HUDEP-2 (cell line): ENCODE measurements around the gene ANO1.

Experiments
- DNase-seq, 76 experiments: peaks; one replicate each; lab custom pipeline; 2025; ENCODE audit not compliant: unreplicated experiment in 76 of 76; lab: John Stamatoyannopoulos, UW

The ANO1 gene

DNA sequence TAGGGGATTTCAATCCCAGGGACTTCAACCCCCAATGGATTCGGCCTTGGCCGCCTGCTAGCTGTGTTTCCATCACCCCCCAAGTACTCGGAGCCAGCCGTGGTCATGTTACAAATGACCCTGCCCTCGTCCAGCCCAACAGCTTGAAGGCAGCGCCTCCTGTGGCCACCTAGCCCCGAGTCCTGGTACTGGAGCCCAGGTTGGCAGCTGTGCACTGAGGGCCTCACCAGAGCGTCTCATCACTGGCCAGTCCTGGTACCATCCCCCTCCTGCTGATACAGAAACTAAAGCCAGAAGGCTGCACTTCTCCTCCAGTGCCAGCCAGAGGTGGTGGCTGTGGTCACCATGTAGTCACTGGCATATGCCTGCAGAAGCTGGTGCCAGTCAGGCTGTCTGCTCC, 80.1 kb downstream of the ANO1 start:
- peak in 32 of 76 experiments; percentile 1 to 49 (median 14) for DNase-seq

DNA sequence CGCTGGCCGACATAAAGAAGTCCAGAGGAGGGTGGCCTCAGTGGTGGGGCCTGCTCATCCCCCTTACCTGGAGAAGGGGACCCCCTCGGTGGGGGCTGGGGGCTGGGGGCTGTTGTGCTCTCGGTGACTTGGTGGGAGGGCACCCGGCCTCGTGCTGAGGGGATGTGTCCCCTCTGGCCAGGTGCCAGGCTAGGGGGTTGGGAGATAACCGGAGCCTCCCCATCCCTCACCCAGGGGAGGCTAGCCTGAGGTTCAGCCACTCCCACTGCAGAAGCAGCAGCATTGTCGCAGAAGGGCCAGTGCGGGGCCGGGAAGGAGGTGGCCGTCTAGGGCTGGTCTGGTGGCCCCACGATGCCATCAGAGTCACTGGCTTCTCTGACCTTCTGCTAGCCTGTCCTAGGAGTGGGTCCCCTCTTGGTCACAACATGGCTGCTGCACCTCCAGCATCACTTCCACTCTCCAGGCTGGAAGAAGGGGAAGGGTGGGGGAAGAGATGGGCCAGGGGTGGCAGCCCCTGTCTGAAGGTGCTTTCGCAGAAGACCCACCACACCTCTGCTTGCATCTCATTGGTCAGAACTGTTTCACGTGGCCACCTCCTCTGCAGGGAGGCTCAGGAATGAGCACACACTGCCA, 80.8 kb downstream of the ANO1 start:
- no peak for DNase-seq

DNA sequence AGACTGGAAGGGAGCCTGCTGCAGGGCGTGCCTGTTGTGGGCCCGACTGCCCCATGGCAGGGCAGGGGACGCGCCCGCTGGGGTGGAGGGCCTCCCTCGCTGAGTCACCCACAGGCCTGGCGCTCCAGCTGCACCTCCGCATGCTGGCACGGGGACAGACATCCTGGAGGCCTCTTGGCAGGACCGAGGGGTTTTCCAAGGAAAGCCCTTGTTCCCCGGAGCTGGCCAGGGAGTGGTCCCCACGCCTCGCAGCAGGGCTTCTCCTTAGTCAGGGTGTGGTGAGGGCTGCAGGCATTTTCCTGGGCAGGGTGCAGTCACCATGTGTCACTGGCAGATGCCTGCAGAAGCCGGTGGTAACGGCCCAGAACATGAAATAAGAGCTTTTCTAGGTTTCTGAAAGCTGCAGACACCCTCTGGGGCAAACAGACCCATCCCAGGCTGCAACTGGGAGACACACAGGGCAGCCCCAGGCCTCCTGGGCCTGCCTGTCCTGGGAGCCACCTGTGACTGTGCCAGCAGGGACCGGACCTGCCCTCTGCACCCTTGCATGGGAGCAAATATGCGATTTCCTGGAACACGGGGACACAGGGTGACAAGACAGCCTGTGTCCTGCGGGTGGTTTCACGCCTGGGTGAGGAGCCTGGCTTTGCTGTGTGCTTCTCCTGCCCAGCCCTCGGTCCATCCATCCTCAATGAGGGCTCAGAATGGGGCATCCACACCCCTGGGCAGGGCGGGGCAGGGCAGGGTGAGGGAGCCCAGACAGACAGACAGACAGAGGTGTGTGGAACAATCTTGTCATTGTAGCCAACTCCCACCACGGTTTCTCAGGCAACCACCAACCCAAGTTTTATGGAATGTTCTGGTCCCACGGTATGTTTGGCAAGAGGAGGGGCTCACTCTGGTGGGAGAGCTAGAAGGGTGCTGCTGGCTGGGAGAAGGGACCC, 81.8 kb downstream of the ANO1 start:
- DNase-seq = peak in 28 of 76 experiments; percentile 3 to 44 (median 16)

DNA sequence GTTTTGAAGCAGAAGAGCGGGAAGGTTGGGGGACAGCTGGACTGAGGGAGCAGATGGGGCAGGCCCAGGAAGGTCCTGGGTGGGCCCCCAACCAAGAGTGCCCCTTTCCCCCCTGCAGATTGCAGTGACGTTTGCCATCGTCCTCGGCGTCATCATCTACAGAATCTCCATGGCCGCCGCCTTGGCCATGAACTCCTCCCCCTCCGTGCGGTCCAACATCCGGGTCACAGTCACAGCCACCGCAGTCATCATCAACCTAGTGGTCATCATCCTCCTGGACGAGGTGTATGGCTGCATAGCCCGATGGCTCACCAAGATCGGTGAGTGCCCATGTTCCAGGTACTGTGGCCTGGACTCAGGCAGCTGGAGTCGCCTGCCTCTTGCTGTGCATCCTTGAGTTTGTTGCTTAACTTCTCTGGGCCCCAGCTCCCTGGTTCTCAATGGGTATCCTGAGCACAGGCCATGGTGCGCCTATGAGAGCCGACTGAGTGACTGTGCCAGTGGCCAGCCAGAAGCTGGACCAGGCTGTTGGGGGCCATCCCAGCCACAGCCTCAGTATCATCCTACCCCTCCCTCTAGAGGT, 83.0 kb downstream of the ANO1 start:
- DNase-seq = no peak

DNA sequence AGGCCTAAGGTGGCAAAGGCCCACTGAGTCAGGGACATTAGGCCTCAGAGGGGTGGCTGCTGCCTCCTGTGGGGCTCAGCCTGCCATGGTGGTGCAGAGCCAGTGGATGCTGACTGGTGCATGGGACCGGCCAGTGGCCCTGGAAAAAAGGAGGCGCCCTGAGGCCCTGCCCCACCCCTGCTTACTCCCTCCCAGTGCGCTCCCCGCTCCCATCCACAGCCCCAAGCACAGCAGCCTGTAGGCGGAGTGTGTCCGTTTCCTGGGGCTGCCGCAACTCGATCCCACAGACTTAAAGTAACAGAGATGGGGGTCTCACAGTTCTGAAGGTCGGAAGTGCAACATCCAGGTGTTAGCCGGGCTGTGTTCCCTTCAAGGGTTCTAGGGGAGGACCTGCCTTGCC, 86.6 kb downstream of the ANO1 start:
- no peak for DNase-seq

DNA sequence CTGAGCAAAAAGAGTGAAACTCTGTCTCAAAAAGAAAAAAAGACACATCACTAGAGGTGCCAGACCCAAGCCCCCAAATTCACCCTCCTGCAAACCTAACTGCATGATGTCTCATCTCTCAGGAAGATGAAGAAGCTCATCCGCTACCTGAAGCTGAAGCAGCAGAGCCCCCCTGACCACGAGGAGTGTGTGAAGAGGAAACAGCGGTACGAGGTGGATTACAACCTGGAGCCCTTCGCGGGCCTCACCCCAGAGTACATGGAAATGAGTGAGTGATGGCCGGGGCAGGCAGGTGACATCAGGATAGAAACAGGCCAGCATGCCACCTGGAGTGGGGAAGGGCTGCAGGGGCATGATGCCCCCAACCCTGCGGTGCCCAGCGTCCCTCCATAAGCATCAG, 89.0 kb downstream of the ANO1 start:
- DNase-seq = no peak

DNA sequence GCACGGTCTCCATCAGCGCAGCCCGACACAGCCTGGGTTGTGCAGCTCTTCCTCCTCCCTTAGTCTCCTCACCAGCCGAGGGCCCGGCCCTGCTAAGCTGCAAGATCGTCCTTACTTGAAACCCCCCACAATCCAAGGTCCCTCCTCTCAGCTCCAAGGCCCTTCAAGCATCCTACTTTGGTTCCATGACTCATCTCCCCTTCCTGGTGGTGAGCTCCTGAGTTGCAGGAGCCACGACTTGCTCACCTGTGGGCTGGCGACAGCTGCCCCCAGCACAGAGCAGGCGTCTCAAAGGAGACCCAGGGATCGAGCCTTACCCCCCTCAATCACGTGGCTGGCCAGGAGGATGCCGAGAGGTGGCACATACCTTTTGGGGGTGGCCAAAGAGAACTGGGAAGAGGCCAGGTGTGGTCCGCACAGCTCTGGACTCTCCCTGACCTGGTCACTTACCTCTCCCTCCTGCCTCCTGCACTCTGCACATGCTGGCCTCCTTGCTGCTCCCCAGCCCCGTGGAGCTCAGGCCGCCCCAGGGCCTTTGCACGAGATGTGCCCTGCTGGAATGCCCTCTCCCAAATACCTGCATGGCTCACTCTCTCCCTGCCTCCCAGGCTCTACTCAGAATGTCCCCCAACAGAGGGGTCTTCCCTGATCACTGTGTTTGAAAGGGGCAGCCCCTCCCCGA, 89.7 kb downstream of the ANO1 start:
- no peak for DNase-seq

DNA sequence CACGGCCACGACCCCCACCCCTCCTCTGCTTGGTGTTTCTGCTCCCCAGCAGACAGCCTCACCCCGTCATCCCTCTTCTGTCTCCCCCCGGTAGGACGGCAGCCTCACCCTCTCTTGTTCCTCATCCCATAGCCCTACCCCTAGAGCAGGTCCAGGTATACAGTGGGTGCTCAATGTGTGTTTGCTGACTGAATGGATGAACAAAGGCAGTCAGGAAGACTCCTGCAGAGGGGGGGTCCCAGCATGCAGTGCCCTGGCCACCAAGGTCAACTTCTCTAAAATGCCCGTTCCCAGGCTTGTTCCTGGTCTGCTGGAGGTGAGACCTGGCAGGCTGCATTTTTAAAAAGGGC, 90.3 kb downstream of the ANO1 start:
- no peak for DNase-seq

DNA sequence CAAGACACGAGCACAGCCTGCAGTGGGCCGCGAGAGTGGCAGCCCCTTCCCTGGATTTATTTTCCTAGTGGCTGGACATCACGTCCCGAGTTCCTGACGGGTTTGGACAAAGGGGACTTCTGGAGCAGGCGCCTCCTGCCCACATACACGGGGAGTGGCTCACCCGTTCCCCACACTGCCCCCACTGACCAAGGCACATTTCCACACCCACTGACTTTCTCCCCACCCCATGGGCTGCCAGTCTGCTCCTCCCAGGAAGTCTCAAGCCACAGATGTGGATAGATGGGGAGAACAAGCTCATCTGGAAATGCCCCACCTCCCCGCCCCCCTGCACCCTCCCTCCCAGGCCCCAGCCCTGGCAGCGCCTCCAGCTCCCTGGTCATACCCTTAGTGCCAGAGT, 91.0 kb downstream of the ANO1 start:
- no peak for DNase-seq

DNA sequence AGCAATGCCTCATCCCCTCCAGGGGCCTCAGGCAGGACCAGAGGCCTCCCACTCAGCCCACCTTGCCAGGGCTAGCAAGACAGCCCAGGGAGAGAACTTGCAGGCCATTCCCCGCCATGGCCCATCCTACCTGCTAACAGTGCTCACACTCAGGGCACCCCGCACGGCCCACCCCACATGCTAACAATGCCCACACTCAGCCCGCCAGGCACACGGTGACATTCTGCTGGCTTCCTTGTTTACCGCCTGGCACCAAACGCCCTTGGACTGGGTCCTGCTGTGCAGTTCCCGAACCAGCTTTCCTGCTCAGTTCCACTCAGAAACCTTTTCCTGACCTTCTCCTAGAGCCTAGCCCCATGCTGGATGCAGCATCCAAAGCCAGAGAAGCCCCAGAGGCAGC, 91.5 kb downstream of the ANO1 start:
- no peak for DNase-seq

DNA sequence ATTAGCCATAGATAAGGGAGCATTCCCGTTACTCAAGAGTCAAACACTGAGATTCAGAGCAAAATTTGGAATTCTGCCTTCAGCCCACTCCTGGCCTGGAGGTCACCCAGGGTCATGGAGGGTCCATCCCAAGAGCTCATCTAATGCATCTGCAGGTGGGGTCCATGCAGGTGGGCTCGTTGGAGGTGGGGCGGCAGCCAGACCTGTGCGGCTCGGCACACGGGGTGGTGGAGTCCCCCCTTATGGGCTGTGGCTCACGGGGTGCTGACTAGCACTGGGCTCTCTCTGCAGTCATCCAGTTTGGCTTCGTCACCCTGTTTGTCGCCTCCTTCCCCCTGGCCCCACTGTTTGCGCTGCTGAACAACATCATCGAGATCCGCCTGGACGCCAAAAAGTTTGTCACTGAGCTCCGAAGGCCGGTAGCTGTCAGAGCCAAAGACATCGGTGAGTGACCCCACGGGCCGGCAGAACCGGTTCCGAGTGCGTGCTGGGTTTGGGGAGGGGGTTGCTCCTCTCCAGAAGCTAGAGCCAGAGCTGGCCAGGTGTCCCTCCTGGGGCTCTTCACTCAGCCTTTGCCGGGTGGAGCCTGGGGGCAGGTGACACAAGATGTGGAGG, 92.6 kb downstream of the ANO1 start:
- DNase-seq = no peak

DNA sequence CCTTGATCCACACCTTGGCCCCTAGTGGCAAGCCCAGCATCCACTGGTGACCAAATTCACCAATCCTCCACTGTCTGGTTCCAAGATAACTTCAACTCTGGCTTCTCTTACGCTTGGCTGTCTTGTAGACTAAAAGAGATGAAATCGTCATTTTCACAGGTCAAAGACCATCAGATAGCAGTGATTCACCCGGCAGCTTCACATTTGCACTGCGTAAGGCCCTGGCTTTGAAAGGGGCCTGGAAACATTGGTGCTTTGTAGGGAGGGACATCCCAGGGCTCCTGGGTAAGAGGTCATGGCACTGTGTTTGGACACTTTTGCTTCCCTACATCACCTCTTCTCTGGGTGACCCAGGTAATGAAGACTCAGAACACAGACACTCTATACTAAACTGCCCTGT, 94.9 kb downstream of the ANO1 start:
- no peak for DNase-seq

DNA sequence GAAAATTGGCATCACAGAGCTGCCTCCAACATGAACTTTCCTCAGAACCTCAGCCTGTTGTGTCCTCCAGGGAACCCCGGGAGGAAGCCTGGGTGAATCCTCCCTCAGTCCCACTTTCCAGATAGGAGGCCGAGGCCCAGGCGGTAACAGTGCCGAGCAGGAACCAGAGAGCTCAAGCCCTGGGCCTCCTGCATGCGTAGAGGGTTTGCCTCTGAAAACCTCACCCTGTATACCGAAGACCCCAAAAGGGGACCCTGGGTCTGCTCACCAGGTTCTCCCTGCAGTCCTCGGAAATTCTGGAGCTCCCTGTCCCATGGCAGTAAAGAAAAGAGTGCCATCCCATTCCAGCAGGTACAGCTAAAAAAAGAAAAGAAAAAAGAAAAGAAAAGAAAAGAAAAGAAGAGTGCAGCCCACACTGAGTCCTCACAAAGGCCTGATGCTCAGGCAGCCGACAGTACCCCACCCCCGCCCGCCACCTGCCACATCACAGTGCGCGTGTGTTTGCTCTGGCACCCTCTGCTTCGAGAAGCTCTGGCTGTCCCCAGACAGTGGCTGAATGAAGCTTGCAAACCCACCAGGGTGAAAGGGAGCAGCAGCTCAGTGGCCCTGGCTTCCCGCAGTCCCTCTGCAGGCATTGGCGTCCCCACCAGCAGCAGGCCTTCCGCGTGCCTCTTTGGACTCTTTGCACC, 96.6 kb downstream of the ANO1 start:
- no peak for DNase-seq

DNA sequence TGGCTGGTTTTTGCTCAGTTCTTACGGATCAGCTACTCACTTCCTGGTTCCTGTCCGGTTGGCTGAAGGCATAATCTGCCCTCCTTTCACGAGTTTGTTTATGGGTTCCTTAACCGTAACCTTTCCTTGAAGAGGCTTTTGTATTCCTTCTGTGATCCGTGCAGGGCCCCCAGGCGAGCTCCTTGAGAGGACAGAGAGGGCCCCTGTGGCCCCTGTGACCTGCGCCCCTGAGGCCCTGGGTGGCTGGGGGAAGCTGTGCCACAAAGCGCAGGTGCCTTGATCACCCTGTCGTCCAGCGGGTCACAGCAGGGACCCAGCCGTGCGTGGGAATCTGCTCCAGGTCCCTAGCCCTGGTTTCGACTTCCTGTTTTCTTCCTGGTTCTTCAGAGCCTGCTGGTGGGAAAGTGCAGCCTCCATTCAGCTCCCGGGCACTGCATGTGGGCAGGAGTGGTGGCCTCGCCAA, 97.2 kb downstream of the ANO1 start:
- no peak for DNase-seq

DNA sequence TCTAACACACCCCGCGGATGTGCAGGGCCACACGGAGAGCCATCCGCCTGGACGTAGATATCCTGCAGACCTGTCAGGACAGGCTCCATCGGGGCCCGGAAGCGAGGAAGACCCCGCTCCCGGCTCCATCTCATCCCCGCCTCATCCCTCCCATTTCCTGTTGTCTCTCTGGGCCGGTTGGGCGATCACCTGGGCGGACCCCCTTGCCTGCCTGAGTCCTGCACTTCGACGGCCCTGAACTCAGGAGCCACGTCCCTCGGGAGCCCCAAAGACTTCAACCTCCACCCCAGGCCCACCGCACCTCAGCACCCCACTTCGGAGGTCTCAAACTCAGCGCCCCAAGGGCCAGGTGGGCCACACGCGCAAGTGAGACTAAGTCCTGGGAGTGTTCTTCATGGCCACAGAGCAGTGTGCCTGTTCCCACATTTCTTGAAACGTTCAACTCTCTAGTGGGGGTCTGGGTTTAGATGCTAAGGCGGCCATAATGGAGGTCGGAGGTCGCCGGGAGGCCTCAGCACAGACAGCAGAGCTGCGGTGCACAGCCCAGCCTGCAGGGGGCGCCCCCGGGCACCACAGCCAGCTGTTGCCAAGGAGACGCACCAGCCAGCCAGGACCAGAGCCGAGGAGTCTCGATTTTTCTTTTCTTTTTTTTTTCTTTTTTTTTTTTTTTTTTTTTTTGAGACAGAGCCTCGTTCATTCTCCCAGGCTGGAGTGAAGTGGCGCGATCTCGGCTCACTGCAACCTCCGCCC, 99.0 kb downstream of the ANO1 start:
- peak in 52 of 76 experiments; percentile 2 to 71 (median 32) for DNase-seq

DNA sequence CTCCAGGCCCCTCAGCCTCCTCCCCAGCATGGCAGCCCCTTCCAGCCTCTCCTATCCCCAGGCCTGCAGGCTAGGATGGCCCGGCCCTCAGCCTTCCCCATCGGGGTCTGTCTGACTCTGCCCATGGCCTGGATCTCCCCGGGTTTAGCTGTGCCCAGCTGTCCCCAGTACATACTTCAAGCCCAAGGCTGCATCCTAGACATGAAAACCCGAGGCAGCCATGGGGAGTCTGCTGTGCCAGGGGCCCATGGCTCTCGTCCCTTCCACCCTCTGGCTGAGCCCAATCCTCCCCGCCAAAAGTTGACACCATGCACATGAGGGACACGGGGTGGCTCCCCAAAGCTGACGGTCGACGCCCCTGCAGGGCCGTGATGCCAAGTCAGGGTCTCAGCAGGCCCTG, 102.8 kb downstream of the ANO1 start:
- no peak for DNase-seq

DNA sequence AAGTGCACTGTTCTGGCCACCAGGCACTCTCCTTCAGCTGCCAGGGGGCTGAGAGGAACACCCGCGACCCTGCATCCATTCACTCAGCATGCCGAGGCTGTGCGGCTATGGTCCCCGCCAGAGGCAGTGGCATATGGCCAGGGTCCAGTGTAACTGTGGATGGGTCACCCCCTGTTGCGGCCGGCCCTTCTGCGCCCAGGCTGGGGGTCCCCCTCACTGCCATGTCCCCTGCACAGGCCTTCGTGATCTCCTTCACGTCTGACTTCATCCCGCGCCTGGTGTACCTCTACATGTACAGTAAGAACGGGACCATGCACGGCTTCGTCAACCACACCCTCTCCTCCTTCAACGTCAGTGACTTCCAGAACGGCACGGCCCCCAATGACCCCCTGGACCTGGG, 104.1 kb downstream of the ANO1 start:
- no peak for DNase-seq

DNA sequence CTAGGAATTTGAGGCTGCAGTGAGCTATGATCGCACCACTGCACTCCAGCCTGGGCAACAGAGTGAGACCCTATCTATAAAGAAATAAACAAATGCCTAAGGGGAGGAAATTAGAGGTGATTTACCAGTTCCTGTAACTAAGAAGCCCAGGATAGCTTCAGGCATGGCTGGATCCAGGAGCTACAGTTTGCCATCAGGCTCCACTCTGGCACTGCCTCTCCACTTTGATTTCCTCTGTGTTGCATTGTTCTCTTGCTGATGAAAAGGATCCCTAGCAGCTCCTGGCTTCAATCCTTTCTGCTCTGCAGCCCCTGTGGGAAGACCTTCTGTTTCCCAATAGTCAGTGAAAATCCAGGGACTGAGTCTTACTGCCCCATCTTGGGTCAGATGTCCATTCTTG, 104.9 kb downstream of the ANO1 start:
- DNase-seq = no peak

DNA sequence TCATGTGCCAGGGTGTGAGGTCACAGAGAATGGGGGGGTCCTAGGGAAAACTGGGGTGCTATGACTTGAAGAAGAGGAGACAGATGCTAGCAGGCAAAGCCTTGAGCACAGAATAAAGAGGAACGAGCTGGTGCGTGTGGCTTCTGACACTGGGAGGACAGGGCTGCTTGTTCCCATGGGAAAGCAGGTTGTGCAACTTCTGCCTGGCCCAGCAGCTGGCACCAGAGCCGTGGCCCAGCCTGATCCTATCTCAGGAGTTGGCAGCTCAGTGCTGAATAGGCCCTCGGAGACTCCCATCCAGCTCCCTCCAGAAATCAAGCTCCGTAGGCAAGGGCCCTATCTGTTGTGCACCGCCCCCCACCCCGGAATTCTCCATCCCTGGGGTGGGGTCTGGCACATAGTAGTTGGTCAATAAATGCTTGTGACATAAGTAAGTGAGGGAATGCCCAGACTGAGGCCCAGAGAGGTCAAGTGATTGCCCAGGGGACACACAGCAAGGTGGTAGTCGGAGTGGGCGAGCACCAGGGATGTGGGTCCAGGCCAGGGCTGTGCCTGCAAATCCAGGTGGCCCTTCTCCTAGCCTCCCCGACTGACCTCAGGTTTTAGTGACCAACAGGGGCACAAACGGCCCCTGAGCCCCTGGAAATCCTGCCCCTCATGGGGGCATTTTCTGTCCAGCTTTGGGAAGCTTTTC, 105.5 kb downstream of the ANO1 start:
- DNase-seq = no peak
